ENCODE results near the gene CLIC4.

- no peak for TF ChIP-seq POLR2A (IDR thresholded peaks at IDR 0.05)
- TF ChIP-seq CTCF (IDR thresholded peaks at IDR 0.05 in 4 of 5, conservative IDR thresholded peaks at IDR 0.05 in 1 of 5): no peak
These were observed 123.0 kb downstream of the CLIC4 start for GRCh38 chr1:24868016-24868875.
